Nucleus accumbens (tissue), 56 donors: ENCODE results near the gene FNDC10.

Experiments used
- DNase-seq, 56 donors: peaks; one replicate each; lab custom pipeline; 2025; lab: John Stamatoyannopoulos, UW

Gene FNDC10

GRCh38 chr1:1553821-1554494, 46.0 kb downstream of the FNDC10 start:
- no peak for DNase-seq

- no peak for DNase-seq
Observed at GRCh38 chr1:1552263-1552639, 47.7 kb downstream of the FNDC10 start.

GRCh38 chr1:1551524-1552262, 48.2 kb downstream of the FNDC10 start:
- no peak for DNase-seq

GRCh38 chr1:1550591-1551432, 49.1 kb downstream of the FNDC10 start:
- DNase-seq = peak in 12 of 56 donors; percentile 5 to 39 (median 14)

- no peak for DNase-seq
Observed at GRCh38 chr1:1550087-1550486, 49.8 kb downstream of the FNDC10 start.

GRCh38 chr1:1548591-1548990, 51.3 kb downstream of the FNDC10 start:
- DNase-seq = no peak
